GM18499 (cell line): Measurements from ENCODE around the gene TRPM3.

Experiments
- ATAC-seq: cut with Tn5 transposase; IDR thresholded peaks from one replicate; pipeline ENCODE4 v1.9.1; 2021; ENCODE audit warnings: moderate number of reproducible peaks; ENCODE audit not compliant: insufficient read depth, unreplicated experiment

The TRPM3 gene

GRCh38 chr9:71105192-71105591, 16.2 kb downstream of the TRPM3 start:
- ATAC-seq: no peak

- ATAC-seq: no peak
Observed at GRCh38 chr9:71098801-71099200, 22.6 kb downstream of the TRPM3 start.

GRCh38 chr9:71097671-71098070, 23.8 kb downstream of the TRPM3 start:
- ATAC-seq: no peak

GRCh38 chr9:71096421-71097108, 24.9 kb downstream of the TRPM3 start:
- ATAC-seq: no peak

GRCh38 chr9:71094708-71095251, 26.6 kb downstream of the TRPM3 start:
- ATAC-seq: no peak

- no peak for ATAC-seq
Observed at GRCh38 chr9:71090896-71091295, 30.5 kb downstream of the TRPM3 start.

- no peak for ATAC-seq
Observed at GRCh38 chr9:71079451-71079850, 42.0 kb downstream of the TRPM3 start.

GRCh38 chr9:71076096-71076495, 45.3 kb downstream of the TRPM3 start:
- no peak for ATAC-seq

- no peak for ATAC-seq
Observed at GRCh38 chr9:71073494-71073893, 47.9 kb downstream of the TRPM3 start.

- ATAC-seq: no peak
Observed at GRCh38 chr9:71072587-71072986, 48.8 kb downstream of the TRPM3 start.

- ATAC-seq: no peak
Observed at GRCh38 chr9:71071633-71072032, 49.8 kb downstream of the TRPM3 start.

- ATAC-seq: no peak
Observed at GRCh38 chr9:71058660-71059059, 62.8 kb downstream of the TRPM3 start.

GRCh38 chr9:71052287-71052686, 69.1 kb downstream of the TRPM3 start:
- ATAC-seq: no peak

- no peak for ATAC-seq
Observed at GRCh38 chr9:71048280-71048679, 73.1 kb downstream of the TRPM3 start.

GRCh38 chr9:71042448-71042990, 78.9 kb downstream of the TRPM3 start:
- ATAC-seq: no peak

GRCh38 chr9:71037521-71037920, 83.9 kb downstream of the TRPM3 start:
- ATAC-seq: no peak

GRCh38 chr9:71036501-71036900, 84.9 kb downstream of the TRPM3 start:
- no peak for ATAC-seq

- ATAC-seq: no peak
Observed at GRCh38 chr9:71032779-71033178, 88.6 kb downstream of the TRPM3 start.

GRCh38 chr9:71025728-71026127, 95.7 kb downstream of the TRPM3 start:
- ATAC-seq: no peak

- ATAC-seq: no peak
Observed at GRCh38 chr9:71025201-71025600, 96.2 kb downstream of the TRPM3 start.

- ATAC-seq: no peak
Observed at GRCh38 chr9:71010258-71010657, 111.2 kb downstream of the TRPM3 start.

GRCh38 chr9:71005456-71005855, 116.0 kb downstream of the TRPM3 start:
- no peak for ATAC-seq
